Activated CD4-positive, alpha-beta T cell treated with anti-CD3 and anti-CD28 coated beads, Interleukin-2, amount 10 ng/mL, durations not matched to agents 24 days and 14 days (primary cell): ENCODE results near the gene EIF5AL1. TPM values are rescaled to one million over a fixed set of nuclear protein-coding genes. Genes with fewer than 3 reads are reported as not detected.
"Not testable (repeated sequence)": the region's sequence is repeated elsewhere in the genome, so short reads cannot be mapped to it uniquely, and the experiment has no call there.

Experiments used
- DNase-seq: peaks from one replicate; pipeline ENCODE4 v3.0.0; 2022
- H3K27ac Mint-ChIP-seq: one replicate; pipeline ENCODE4 v1.8.0; 2022; ENCODE audit warnings: mild to moderate bottlenecking, mixed read lengths
- H3K27me3 Mint-ChIP-seq: one replicate; pipeline ENCODE4 v1.8.0; 2022; ENCODE audit warnings: mixed read lengths
- H3K36me3 Mint-ChIP-seq: one replicate; pipeline ENCODE4 v1.8.0; 2022; ENCODE audit warnings: low read depth, mild to moderate bottlenecking, mixed read lengths
- H3K4me1 Mint-ChIP-seq: one replicate; pipeline ENCODE4 v1.8.0; 2021; ENCODE audit warnings: mixed read lengths
- H3K4me3 Mint-ChIP-seq: one replicate; pipeline ENCODE4 v1.8.0; 2022; ENCODE audit warnings: mild to moderate bottlenecking, moderate library complexity, mixed read lengths
- H3K9me3 Mint-ChIP-seq: one replicate; pipeline ENCODE4 v1.8.0; 2021; ENCODE audit warnings: mixed read lengths
- intact Hi-C: fragments of 100-400 bp; cut with micrococcal nuclease; formaldehyde crosslinking; loops from one replicate; pipeline ENCODE4 v1.15.1; 2023
- total RNA-seq: library from RNA; stranded (reverse); gene quantifications from 2 replicates; pipeline ENCODE4 v1.2.3, GENCODE V29; 2022

EIF5AL1 gene
- total RNA-seq, 1 donor from 2014 or later: 0.40 TPM

GRCh38 chr10:79509306-79509933 lies 2.9 kb upstream of the EIF5AL1 start:
- H3K27me3 Mint-ChIP-seq: peaks cover 14% of the 10 kb centered on the region
- DNase-seq, H3K36me3 Mint-ChIP-seq, H3K4me1 Mint-ChIP-seq, H3K27ac Mint-ChIP-seq, intact Hi-C loops, H3K4me3 Mint-ChIP-seq, H3K9me3 Mint-ChIP-seq: not testable (repeated sequence)

- intact Hi-C loops, H3K4me1 Mint-ChIP-seq, DNase-seq, H3K27ac Mint-ChIP-seq, H3K36me3 Mint-ChIP-seq, H3K4me3 Mint-ChIP-seq, H3K9me3 Mint-ChIP-seq: not testable (repeated sequence)
- H3K27me3 Mint-ChIP-seq: peaks cover 15% of the 10 kb centered on the region
Observed at GRCh38 chr10:79509934-79510508, 2.3 kb upstream of the EIF5AL1 start.

- peaks cover 18% of the 10 kb centered on the region for H3K27me3 Mint-ChIP-seq
- H3K36me3 Mint-ChIP-seq, H3K9me3 Mint-ChIP-seq, H3K27ac Mint-ChIP-seq, DNase-seq, H3K4me1 Mint-ChIP-seq, intact Hi-C loops, H3K4me3 Mint-ChIP-seq: not testable (repeated sequence)
Observed at GRCh38 chr10:79516532-79517205, 4.3 kb downstream of the EIF5AL1 start.

- intact Hi-C loops, H3K4me3 Mint-ChIP-seq, H3K4me1 Mint-ChIP-seq: not testable (repeated sequence)
Observed at GRCh38 chr10:79517567-79517966, 5.2 kb downstream of the EIF5AL1 start.

GRCh38 chr10:79521751-79522150 lies 9.4 kb downstream of the EIF5AL1 start:
- H3K27me3 Mint-ChIP-seq, H3K27ac Mint-ChIP-seq, intact Hi-C loops, H3K9me3 Mint-ChIP-seq, H3K4me3 Mint-ChIP-seq, DNase-seq, H3K36me3 Mint-ChIP-seq, H3K4me1 Mint-ChIP-seq: not testable (repeated sequence)

More at GRCh38 chr10:79517567-79517966, 5.2 kb downstream of the EIF5AL1 start:
- not testable (repeated sequence) for H3K9me3 Mint-ChIP-seq, DNase-seq, H3K36me3 Mint-ChIP-seq, H3K27ac Mint-ChIP-seq
- H3K27me3 Mint-ChIP-seq: peaks cover 15% of the 10 kb centered on the region

GRCh38 chr10:79522464-79522863 lies 10.1 kb downstream of the EIF5AL1 start:
- intact Hi-C loops, H3K27me3 Mint-ChIP-seq, H3K4me1 Mint-ChIP-seq, DNase-seq, H3K36me3 Mint-ChIP-seq, H3K27ac Mint-ChIP-seq, H3K4me3 Mint-ChIP-seq, H3K9me3 Mint-ChIP-seq: not testable (repeated sequence)

GRCh38 chr10:79523157-79523853 lies 11.0 kb downstream of the EIF5AL1 start:
- H3K9me3 Mint-ChIP-seq, H3K36me3 Mint-ChIP-seq, H3K27me3 Mint-ChIP-seq, intact Hi-C loops, H3K4me1 Mint-ChIP-seq, H3K4me3 Mint-ChIP-seq, DNase-seq, H3K27ac Mint-ChIP-seq: not testable (repeated sequence)

GRCh38 chr10:79525049-79525710 lies 12.8 kb downstream of the EIF5AL1 start:
- H3K27ac Mint-ChIP-seq, H3K36me3 Mint-ChIP-seq, DNase-seq, H3K9me3 Mint-ChIP-seq, H3K4me3 Mint-ChIP-seq, H3K27me3 Mint-ChIP-seq, H3K4me1 Mint-ChIP-seq, intact Hi-C loops: not testable (repeated sequence)

GRCh38 chr10:79528261-79528660 lies 15.9 kb downstream of the EIF5AL1 start:
- not testable (repeated sequence) for H3K4me3 Mint-ChIP-seq

GRCh38 chr10:79533142-79533902 lies 21.0 kb downstream of the EIF5AL1 start:
- H3K27ac Mint-ChIP-seq, DNase-seq, H3K4me1 Mint-ChIP-seq, H3K9me3 Mint-ChIP-seq, intact Hi-C loops, H3K4me3 Mint-ChIP-seq, H3K27me3 Mint-ChIP-seq, H3K36me3 Mint-ChIP-seq: not testable (repeated sequence)

More at GRCh38 chr10:79528261-79528660, 15.9 kb downstream of the EIF5AL1 start:
- intact Hi-C loops, H3K36me3 Mint-ChIP-seq, H3K27ac Mint-ChIP-seq, H3K9me3 Mint-ChIP-seq, DNase-seq, H3K27me3 Mint-ChIP-seq, H3K4me1 Mint-ChIP-seq: not testable (repeated sequence)

- H3K9me3 Mint-ChIP-seq, H3K4me1 Mint-ChIP-seq, H3K36me3 Mint-ChIP-seq, H3K27ac Mint-ChIP-seq, intact Hi-C loops, H3K27me3 Mint-ChIP-seq, H3K4me3 Mint-ChIP-seq, DNase-seq: not testable (repeated sequence)
Observed at GRCh38 chr10:79533903-79534175, 21.5 kb downstream of the EIF5AL1 start.

GRCh38 chr10:79538311-79538710 lies 26.0 kb downstream of the EIF5AL1 start:
- H3K4me1 Mint-ChIP-seq: peaks cover 13% of the 10 kb centered on the region
- not testable (repeated sequence) for H3K27me3 Mint-ChIP-seq, H3K27ac Mint-ChIP-seq, H3K9me3 Mint-ChIP-seq, H3K4me3 Mint-ChIP-seq, H3K36me3 Mint-ChIP-seq
- peak; percentile 54 for DNase-seq
- intact Hi-C loops: loop anchor here (2.0 kb wide), 1 partner anchor 390 kb away; no protein-coding TSS in a partner anchor

GRCh38 chr10:79540930-79541329 lies 28.6 kb downstream of the EIF5AL1 start:
- H3K4me1 Mint-ChIP-seq: peaks cover 16% of the 10 kb centered on the region
- H3K9me3 Mint-ChIP-seq, H3K27ac Mint-ChIP-seq, H3K36me3 Mint-ChIP-seq, H3K27me3 Mint-ChIP-seq, H3K4me3 Mint-ChIP-seq, intact Hi-C loops: not testable (repeated sequence)
- DNase-seq: peak; percentile 56
